ENCODE measurements around the gene USP48.

DNA sequence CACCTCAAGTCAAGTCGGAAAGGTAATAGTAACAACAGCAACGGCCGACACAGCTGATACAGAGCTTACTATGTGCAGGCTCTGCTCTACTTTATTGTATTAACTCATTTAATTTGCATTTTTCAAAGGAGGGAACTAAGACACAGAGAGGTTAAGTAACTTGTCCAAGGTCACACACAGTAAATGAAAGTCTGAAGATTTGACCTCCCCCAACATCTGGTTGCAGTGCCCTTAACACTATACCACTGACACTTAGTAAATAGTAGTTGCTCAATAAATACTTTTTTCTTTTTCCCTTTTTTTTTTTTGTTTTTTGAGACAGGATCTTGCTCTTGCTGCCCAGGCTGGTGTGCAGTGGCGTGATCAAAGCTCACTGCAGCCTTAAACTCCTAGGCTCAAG, 153.0 kb downstream of the USP48 start:
- no peak for TF ChIP-seq POLR2A (IDR thresholded peaks at IDR 0.05)
- TF ChIP-seq, protein P1, sequence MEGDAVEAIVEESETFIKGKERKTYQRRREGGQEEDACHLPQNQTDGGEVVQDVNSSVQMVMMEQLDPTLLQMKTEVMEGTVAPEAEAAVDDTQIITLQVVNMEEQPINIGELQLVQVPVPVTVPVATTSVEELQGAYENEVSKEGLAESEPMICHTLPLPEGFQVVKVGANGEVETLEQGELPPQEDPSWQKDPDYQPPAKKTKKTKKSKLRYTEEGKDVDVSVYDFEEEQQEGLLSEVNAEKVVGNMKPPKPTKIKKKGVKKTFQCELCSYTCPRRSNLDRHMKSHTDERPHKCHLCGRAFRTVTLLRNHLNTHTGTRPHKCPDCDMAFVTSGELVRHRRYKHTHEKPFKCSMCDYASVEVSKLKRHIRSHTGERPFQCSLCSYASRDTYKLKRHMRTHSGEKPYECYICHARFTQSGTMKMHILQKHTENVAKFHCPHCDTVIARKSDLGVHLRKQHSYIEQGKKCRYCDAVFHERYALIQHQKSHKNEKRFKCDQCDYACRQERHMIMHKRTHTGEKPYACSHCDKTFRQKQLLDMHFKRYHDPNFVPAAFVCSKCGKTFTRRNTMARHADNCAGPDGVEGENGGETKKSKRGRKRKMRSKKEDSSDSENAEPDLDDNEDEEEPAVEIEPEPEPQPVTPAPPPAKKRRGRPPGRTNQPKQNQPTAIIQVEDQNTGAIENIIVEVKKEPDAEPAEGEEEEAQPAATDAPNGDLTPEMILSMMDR (IDR thresholded peaks at IDR 0.05), result no peak

Measured in adrenal gland (tissue), 5 donors.